SK-N-SH treated with all-trans-retinoic acid at 6 μM for 48 hours (cell line): ENCODE results near the gene TGM3.

Source experiments
- ATAC-seq: fragments of 200-7000 bp; cut with Tn5 transposase; 3 replicates; pipeline ENCODE4 v1.9.1; 2020; ENCODE audit warnings: mild to moderate bottlenecking, moderate library complexity
- BACH2 ChIP-seq: fragments of 250-450 bp; sonication (Bioruptor Pico); IDR thresholded peaks from 2 replicates; pipeline ENCODE4 v1.9.0; 2021; ENCODE audit warnings: mild to moderate bottlenecking, borderline replicate concordance
- CREB5 ChIP-seq: fragments of 250-450 bp; sonication (Bioruptor Pico); IDR thresholded peaks from 2 replicates; pipeline ENCODE4 v1.5.1; 2020; ENCODE audit warnings: low read depth, mild to moderate bottlenecking, moderate library complexity
- CSDC2 ChIP-seq: fragments of 250-450 bp; sonication (Bioruptor Pico); IDR thresholded peaks from 2 replicates; pipeline ENCODE4 v1.5.0; 2020; ENCODE audit warnings: mild to moderate bottlenecking, moderate library complexity
- CSRNP3 ChIP-seq: fragments of 250-450 bp; sonication (Bioruptor Pico); IDR thresholded peaks from 2 replicates; pipeline ENCODE4 v1.5.1; 2021; ENCODE audit warnings: mild to moderate bottlenecking, moderate library complexity
- ESRRG ChIP-seq: fragments of 250-450 bp; sonication (Bioruptor Pico); IDR thresholded peaks from 2 replicates; pipeline ENCODE4 v1.6.1; 2021; ENCODE audit warnings: mild to moderate bottlenecking
- GLIS3 ChIP-seq: fragments of 250-450 bp; sonication (Bioruptor Pico); IDR thresholded peaks from 2 replicates; pipeline ENCODE4 v1.5.0; 2020; ENCODE audit warnings: mild to moderate bottlenecking, moderate library complexity
- ISL1 ChIP-seq: fragments of 250-450 bp; sonication (Bioruptor Pico); IDR thresholded peaks from 2 replicates; pipeline ENCODE4 v2.1.2; 2022; ENCODE audit warnings: mild to moderate bottlenecking, moderate library complexity
- OSR1 ChIP-seq: fragments of 250-450 bp; sonication (Bioruptor Pico); IDR thresholded peaks from 2 replicates; pipeline ENCODE4 v1.8.0; 2022; ENCODE audit warnings: moderate library complexity, mild to moderate bottlenecking, inconsistent platforms
- PATZ1 ChIP-seq: fragments of 250-450 bp; sonication (Bioruptor Pico); IDR thresholded peaks from 2 replicates; pipeline ENCODE4 v1.8.0; 2020; ENCODE audit warnings: mild to moderate bottlenecking, moderate library complexity, borderline replicate concordance
- PPARA ChIP-seq: fragments of 250-450 bp; sonication (Bioruptor Pico); IDR thresholded peaks from 2 replicates; pipeline ENCODE4 v1.5.0; 2020; ENCODE audit warnings: mild to moderate bottlenecking, borderline replicate concordance
- SNAI2 ChIP-seq: fragments of 250-450 bp; sonication (Bioruptor Pico); IDR thresholded peaks from 2 replicates; pipeline ENCODE4 v1.5.0; 2020; ENCODE audit warnings: mild to moderate bottlenecking, moderate library complexity
- TCF4 ChIP-seq: fragments of 250-450 bp; sonication (Bioruptor Pico); IDR thresholded peaks from 2 replicates; pipeline ENCODE4 v1.8.0; 2021; ENCODE audit warnings: mild to moderate bottlenecking, moderate library complexity, borderline replicate concordance
- TOX ChIP-seq: fragments of 250-450 bp; sonication (Bioruptor Pico); IDR thresholded peaks from 2 replicates; pipeline ENCODE4 v1.8.0; 2021; ENCODE audit warnings: mild to moderate bottlenecking, moderate library complexity, borderline replicate concordance
- ZC3H10 ChIP-seq: fragments of 250-450 bp; sonication (Bioruptor Pico); IDR thresholded peaks from 2 replicates; pipeline ENCODE4 v1.5.1; 2021; ENCODE audit warnings: mild to moderate bottlenecking, moderate library complexity
- ZFP3 ChIP-seq: fragments of 250-450 bp; sonication (Bioruptor Pico); IDR thresholded peaks from 2 replicates; pipeline ENCODE4 v1.5.0; 2020; ENCODE audit warnings: mild to moderate bottlenecking, moderate library complexity
- ZFP30 ChIP-seq: fragments of 450-650 bp; formaldehyde crosslinking; IDR thresholded peaks from 2 replicates; pipeline ENCODE4 v1.5.0; 2022; ENCODE audit warnings: mild to moderate bottlenecking, moderate library complexity
- ZNF565 ChIP-seq: fragments of 450-650 bp; formaldehyde crosslinking; conservative IDR thresholded peaks from 2 replicates; pipeline ENCODE4 v1.5.0; 2020; ENCODE audit warnings: low read depth, mild to moderate bottlenecking, moderate library complexity
- ZNF70 ChIP-seq: fragments of 450-650 bp; formaldehyde crosslinking; IDR thresholded peaks from 2 replicates; pipeline ENCODE4 v1.5.0; 2020; ENCODE audit warnings: mild to moderate bottlenecking, moderate library complexity
- ZNF8 ChIP-seq: fragments of 450-650 bp; formaldehyde crosslinking; IDR thresholded peaks from 2 replicates; pipeline ENCODE4 v1.5.0; 2020; ENCODE audit warnings: mild to moderate bottlenecking, moderate library complexity
- TF ChIP-seq, protein P1 (sequence below): fragments of 250-450 bp; sonication (Bioruptor Pico); IDR thresholded peaks from 2 replicates; pipeline ENCODE4 v1.5.0; 2020; ENCODE audit warnings: mild to moderate bottlenecking, moderate library complexity
- TF ChIP-seq, protein P2 (sequence below): fragments of 250-450 bp; sonication (Bioruptor Pico); IDR thresholded peaks from 2 replicates; pipeline ENCODE4 v1.8.0; 2021; ENCODE audit warnings: low read depth, mild to moderate bottlenecking, moderate library complexity, borderline replicate concordance

The TGM3 gene

DNA sequence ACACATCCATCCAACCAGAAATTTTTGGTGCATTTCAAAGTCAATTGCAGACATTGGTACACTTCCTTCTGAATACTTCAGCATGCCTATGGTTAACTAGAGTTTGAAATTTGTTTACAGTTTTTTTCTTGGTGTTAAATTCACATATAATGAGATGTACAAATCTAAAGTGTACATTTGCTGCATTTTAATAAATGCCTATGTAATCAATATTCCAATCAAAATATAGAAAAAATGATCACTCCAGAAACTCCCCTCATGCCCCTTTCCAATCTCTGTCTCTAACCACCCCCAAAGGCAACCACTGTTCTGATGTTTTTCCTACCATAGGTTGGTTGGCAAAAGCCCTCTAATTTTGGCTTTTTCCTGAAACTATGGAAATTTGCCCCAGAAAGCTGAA is 77.3 kb downstream of the TGM3 start:
- no peak for ATAC-seq
- TF ChIP-seq ZNF70: no peak
- no peak for TF ChIP-seq CSRNP3 (CRISPR knock-in tag)
- TF ChIP-seq TOX (CRISPR knock-in tag): no peak
- TF ChIP-seq, protein P1, sequence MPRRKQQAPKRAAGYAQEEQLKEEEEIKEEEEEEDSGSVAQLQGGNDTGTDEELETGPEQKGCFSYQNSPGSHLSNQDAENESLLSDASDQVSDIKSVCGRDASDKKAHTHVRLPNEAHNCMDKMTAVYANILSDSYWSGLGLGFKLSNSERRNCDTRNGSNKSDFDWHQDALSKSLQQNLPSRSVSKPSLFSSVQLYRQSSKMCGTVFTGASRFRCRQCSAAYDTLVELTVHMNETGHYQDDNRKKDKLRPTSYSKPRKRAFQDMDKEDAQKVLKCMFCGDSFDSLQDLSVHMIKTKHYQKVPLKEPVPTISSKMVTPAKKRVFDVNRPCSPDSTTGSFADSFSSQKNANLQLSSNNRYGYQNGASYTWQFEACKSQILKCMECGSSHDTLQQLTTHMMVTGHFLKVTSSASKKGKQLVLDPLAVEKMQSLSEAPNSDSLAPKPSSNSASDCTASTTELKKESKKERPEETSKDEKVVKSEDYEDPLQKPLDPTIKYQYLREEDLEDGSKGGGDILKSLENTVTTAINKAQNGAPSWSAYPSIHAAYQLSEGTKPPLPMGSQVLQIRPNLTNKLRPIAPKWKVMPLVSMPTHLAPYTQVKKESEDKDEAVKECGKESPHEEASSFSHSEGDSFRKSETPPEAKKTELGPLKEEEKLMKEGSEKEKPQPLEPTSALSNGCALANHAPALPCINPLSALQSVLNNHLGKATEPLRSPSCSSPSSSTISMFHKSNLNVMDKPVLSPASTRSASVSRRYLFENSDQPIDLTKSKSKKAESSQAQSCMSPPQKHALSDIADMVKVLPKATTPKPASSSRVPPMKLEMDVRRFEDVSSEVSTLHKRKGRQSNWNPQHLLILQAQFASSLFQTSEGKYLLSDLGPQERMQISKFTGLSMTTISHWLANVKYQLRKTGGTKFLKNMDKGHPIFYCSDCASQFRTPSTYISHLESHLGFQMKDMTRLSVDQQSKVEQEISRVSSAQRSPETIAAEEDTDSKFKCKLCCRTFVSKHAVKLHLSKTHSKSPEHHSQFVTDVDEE (CRISPR knock-in tag): no peak
- no peak for TF ChIP-seq BACH2 (CRISPR knock-in tag)
- TF ChIP-seq, protein P2, sequence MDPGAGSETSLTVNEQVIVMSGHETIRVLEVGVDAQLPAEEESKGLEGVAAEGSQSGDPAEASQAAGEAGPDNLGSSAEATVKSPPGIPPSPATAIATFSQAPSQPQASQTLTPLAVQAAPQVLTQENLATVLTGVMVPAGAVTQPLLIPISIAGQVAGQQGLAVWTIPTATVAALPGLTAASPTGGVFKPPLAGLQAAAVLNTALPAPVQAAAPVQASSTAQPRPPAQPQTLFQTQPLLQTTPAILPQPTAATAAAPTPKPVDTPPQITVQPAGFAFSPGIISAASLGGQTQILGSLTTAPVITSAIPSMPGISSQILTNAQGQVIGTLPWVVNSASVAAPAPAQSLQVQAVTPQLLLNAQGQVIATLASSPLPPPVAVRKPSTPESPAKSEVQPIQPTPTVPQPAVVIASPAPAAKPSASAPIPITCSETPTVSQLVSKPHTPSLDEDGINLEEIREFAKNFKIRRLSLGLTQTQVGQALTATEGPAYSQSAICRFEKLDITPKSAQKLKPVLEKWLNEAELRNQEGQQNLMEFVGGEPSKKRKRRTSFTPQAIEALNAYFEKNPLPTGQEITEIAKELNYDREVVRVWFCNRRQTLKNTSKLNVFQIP (CRISPR knock-in tag): no peak
- TF ChIP-seq CREB5: no peak
- no peak for TF ChIP-seq ZC3H10 (CRISPR knock-in tag)
- no peak for TF ChIP-seq ZNF565
- TF ChIP-seq OSR1 (CRISPR knock-in tag): no peak
- TF ChIP-seq TCF4 (CRISPR knock-in tag): no peak
- TF ChIP-seq ZFP30: no peak
- no peak for TF ChIP-seq ZFP3 (CRISPR knock-in tag)
- TF ChIP-seq ISL1 (CRISPR knock-in tag): no peak
- no peak for TF ChIP-seq PPARA (CRISPR knock-in tag)
- TF ChIP-seq PATZ1 (CRISPR knock-in tag): no peak
- no peak for TF ChIP-seq GLIS3 (CRISPR knock-in tag)
- no peak for TF ChIP-seq CSDC2
- TF ChIP-seq SNAI2 (CRISPR knock-in tag): no peak

DNA sequence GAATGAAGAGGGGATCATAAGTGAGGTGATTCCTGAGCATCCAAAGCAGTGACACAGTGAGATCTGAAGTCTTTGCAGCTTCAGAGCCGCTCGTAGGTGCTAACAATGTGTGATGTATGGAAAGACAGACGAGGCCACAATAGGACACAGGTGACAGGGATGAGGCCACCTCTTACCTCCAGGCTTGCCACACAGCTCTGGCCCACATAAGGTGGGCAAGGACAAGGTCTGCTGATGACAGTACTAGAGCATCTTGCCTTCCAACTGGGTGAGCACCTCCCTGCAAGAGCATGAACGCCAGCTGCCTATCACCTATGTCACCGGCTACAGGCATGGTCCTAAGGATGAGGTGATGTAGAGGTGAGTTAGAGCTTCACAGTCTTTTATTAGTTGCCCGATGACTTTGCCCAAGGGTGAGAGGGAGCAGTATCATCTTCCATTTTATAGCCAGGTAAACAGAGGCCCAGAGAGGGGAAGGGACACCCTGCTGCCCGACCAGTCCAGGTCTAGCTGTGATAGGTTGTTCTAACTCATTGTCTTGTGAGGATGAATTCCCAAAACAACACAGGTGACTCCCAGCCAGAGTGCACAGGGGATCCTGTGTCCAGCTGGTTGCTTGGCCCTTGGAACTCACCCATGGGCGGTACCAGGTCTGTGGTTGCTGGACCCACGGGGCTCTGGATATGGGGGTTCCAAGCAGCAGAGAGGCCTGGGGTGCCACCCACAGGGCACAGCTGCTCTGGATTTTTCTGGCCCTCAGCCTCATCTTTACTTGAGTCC is 78.7 kb downstream of the TGM3 start:
- no peak for ATAC-seq
- TF ChIP-seq SNAI2 (CRISPR knock-in tag): no peak
- TF ChIP-seq TCF4 (CRISPR knock-in tag): no peak
- no peak for TF ChIP-seq ZFP30
- no peak for TF ChIP-seq GLIS3 (CRISPR knock-in tag)
- TF ChIP-seq ZNF565: no peak
- TF ChIP-seq CREB5: no peak
- no peak for TF ChIP-seq ESRRG
- TF ChIP-seq ZC3H10 (CRISPR knock-in tag): no peak
- TF ChIP-seq ISL1 (CRISPR knock-in tag): no peak
- no peak for TF ChIP-seq ZNF8
- no peak for TF ChIP-seq TOX (CRISPR knock-in tag)
- TF ChIP-seq CSRNP3 (CRISPR knock-in tag): no peak
- TF ChIP-seq BACH2 (CRISPR knock-in tag): no peak
- no peak for TF ChIP-seq ZFP3 (CRISPR knock-in tag)
- no peak for TF ChIP-seq PATZ1 (CRISPR knock-in tag)
- no peak for TF ChIP-seq PPARA (CRISPR knock-in tag)
